ENCODE measurements around the gene BTBD17. TPM values are rescaled to one million over a fixed set of nuclear protein-coding genes. Genes with fewer than 3 reads are reported as not detected.

BTBD17 gene
- total and polyA plus RNA-seq, 4 donors: 0.17 TPM; not detected in 3

DNA sequence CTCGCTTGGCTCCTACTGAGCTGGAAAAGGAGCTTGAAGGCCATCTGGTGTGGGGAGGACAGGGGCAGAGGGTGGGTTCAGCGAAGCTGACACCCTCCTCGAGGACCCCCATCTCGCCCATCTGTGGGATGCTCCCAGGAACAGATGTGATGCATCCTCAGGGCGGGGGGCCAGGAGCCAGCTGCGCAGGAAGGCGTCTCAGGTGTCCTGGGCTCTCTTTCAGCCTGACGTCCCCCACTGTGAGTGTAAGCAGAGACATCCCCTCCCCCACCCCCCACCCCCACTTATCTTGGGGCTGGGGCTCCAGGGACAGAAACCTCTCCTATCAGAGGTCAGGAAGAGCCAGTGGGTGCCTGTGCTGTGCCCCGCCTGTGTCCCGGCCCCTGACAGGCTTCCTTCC is 19.4 kb downstream of the BTBD17 start:
- Histone ChIP-seq H3K27me3 (ENCODE audit: control insufficient read depth in 3 of 3, insufficient read depth in 3 of 3, low read length in 2 of 3) (no peaks in the 10 kb centered on the region), H3K9me3 (ENCODE audit: control insufficient read depth in 4 of 4, insufficient read depth in 3 of 4, low read length in 3 of 4) (no peaks in the 10 kb centered on the region), H3K27ac (ENCODE audit: low read depth in 1 of 2, low read length in 1 of 2) (no peak overlapping the region), H3K9ac (ENCODE audit: insufficient read depth in 1 of 2, low read length in 2 of 2) (no peak overlapping the region), H3K4me3 (no peak overlapping the region), H3K36me3 (ENCODE audit: control insufficient read depth in 4 of 4, insufficient read depth in 4 of 4, low read length in 4 of 4) (no peaks in the 10 kb centered on the region), H3K4me1 (ENCODE audit: control insufficient read depth in 5 of 5, insufficient read depth in 5 of 5, low read length in 5 of 5) (peaks cover 0 to 7% (median 0%) of the 10 kb centered on the region in 5 donors)
- WGBS, 2 donors: 80 to 88% methylated on average over 10 of the region's 10 CpGs
- ATAC-seq (ENCODE audit: insufficient read depth, low FRiP score): no peak
- TF ChIP-seq, protein P1, sequence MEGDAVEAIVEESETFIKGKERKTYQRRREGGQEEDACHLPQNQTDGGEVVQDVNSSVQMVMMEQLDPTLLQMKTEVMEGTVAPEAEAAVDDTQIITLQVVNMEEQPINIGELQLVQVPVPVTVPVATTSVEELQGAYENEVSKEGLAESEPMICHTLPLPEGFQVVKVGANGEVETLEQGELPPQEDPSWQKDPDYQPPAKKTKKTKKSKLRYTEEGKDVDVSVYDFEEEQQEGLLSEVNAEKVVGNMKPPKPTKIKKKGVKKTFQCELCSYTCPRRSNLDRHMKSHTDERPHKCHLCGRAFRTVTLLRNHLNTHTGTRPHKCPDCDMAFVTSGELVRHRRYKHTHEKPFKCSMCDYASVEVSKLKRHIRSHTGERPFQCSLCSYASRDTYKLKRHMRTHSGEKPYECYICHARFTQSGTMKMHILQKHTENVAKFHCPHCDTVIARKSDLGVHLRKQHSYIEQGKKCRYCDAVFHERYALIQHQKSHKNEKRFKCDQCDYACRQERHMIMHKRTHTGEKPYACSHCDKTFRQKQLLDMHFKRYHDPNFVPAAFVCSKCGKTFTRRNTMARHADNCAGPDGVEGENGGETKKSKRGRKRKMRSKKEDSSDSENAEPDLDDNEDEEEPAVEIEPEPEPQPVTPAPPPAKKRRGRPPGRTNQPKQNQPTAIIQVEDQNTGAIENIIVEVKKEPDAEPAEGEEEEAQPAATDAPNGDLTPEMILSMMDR (IDR thresholded peaks at IDR 0.05; ENCODE audit: control extremely low read depth, extremely low read depth): no peak
- DNase-seq: no peak

DNA sequence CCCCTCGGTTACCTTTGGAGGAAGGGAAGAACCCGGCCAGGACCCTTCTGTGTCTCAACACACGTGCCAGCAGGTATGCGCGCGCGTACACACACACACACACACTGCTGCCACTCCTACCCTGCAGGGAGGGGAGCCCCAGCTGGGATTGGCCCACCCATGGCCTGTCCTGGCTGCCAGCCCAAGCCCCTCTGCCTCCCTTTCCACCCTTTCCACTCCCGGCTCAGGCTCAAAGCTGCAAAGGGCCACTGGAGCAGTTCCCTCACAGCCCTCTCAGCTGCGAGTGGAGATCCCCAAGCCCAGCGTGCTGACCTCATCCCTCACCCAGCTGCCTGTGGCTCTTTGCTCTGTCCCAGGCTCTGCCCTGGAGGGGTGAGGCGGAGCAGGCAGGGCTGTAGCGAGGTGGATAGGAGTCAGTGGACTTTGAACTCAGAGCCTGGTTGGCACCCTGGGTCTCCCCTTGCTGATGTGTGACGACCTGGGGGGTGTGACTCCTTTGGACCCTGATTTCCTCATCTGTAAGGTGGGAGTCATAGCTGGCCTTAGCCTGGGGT is 21.1 kb downstream of the BTBD17 start:
- no peaks in the 10 kb centered on the region for H3K27me3 ChIP-seq (ENCODE audit: control insufficient read depth in 3 of 3, insufficient read depth in 3 of 3, low read length in 2 of 3)
- H3K9ac ChIP-seq (ENCODE audit: insufficient read depth in 1 of 2, low read length in 2 of 2): no peak overlapping the region
- H3K27ac ChIP-seq (ENCODE audit: low read depth in 1 of 2, low read length in 1 of 2): no peak overlapping the region
- H3K4me3 ChIP-seq: no peak overlapping the region
- no peaks in the 10 kb centered on the region for H3K36me3 ChIP-seq (ENCODE audit: control insufficient read depth in 4 of 4, insufficient read depth in 4 of 4, low read length in 4 of 4)
- WGBS, 2 donors: 68 to 79% methylated on average over 13 of the region's 13 CpGs
- ATAC-seq (ENCODE audit: insufficient read depth, low FRiP score): no peak
- TF ChIP-seq, protein P1 (IDR thresholded peaks at IDR 0.05; ENCODE audit: control extremely low read depth, extremely low read depth): no peak
- DNase-seq: peak in 2 of 3 donors; percentile 38 to 51
- H3K4me1 ChIP-seq (ENCODE audit: control insufficient read depth in 5 of 5, insufficient read depth in 5 of 5, low read length in 5 of 5): peaks cover 0 to 7% (median 0%) of the 10 kb centered on the region in 5 donors
- no peaks in the 10 kb centered on the region for H3K9me3 ChIP-seq (ENCODE audit: control insufficient read depth in 4 of 4, insufficient read depth in 3 of 4, low read length in 3 of 4)

DNA sequence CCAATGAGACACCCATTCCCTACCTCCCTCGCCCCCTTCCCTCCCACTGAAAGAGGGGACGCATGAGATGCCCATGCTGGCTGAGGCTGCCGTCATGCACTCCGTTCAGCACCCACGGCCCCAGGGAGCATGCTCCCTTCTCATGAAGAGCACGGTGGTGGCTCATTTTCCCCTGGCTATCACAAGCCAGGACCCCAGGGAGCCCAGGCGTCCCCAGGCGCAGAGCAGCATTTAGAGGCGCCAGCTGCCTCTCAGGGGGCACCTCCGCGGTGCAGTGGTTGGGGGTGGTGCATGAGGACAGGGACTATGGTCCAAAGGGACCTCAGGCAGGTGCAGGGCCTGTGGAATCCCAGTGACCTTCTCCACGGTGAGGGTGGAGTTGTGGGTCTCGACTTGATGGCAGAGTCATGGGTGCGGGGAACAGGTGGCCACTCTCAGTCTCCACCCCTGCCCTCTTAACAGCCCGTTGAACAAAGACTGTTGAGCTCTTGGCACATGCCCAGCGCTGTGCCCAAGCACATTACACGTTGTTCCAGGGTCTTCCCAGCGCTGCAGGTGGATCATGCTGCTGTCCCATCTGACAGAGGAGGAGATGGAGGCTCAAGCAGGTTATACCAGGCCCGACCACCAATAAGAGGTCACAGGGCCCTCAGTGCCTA is 22.0 kb downstream of the BTBD17 start:
- no peak overlapping the region for H3K27ac ChIP-seq (ENCODE audit: low read depth in 1 of 2, low read length in 1 of 2)
- no peaks in the 10 kb centered on the region for H3K9me3 ChIP-seq (ENCODE audit: control insufficient read depth in 4 of 4, insufficient read depth in 3 of 4, low read length in 3 of 4)
- H3K9ac ChIP-seq (ENCODE audit: insufficient read depth in 1 of 2, low read length in 2 of 2): no peak overlapping the region
- H3K4me3 ChIP-seq: no peak overlapping the region
- H3K36me3 ChIP-seq (ENCODE audit: control insufficient read depth in 4 of 4, insufficient read depth in 4 of 4, low read length in 4 of 4): no peaks in the 10 kb centered on the region
- TF ChIP-seq, protein P1 (IDR thresholded peaks at IDR 0.05; ENCODE audit: control extremely low read depth, extremely low read depth): no peak
- H3K4me1 ChIP-seq (ENCODE audit: control insufficient read depth in 5 of 5, insufficient read depth in 5 of 5, low read length in 5 of 5): peaks cover 0 to 7% (median 0%) of the 10 kb centered on the region in 5 donors
- H3K27me3 ChIP-seq (ENCODE audit: control insufficient read depth in 3 of 3, insufficient read depth in 3 of 3, low read length in 2 of 3): no peaks in the 10 kb centered on the region
- WGBS, 2 donors: 80 to 90% methylated on average over 19 of the region's 19 CpGs
- DNase-seq (no peak), ATAC-seq (ENCODE audit: insufficient read depth, low FRiP score) (no peak)
